A673 (cell line): ENCODE results near the gene NAA35. TPM values are rescaled to one million over a fixed set of nuclear protein-coding genes. Genes with fewer than 3 reads are reported as not detected.

Source experiments
- BruUV-seq: library from RNA; stranded (reverse); fragments of 400-500 nt; replicated peaks from 2 replicates; lab custom pipeline; 2021; lab: Mats Ljungman, UMichigan
- CTCF ChIA-PET: fragments of 300-600 bp; sonication (Branson Sonifier 250); formaldehyde crosslinking; loops from one replicate; lab custom pipeline; 2022; ENCODE audit warnings: antibody characterized with exemption; lab: Charles Lee
- POLR2A ChIA-PET: fragments of 300-600 bp; sonication (Branson Sonifier 250); formaldehyde crosslinking; loops from one replicate; lab custom pipeline; 2022; ENCODE audit warnings: antibody characterized with exemption; ENCODE audit not compliant: low non-redundant PET; lab: Charles Lee
- DNase-seq: peaks from one replicate; pipeline ENCODE4 v3.0.0-alpha.2; 2015; ENCODE audit warnings: low spot score
- H3K27ac ChIP-seq: fragments of 200-600 bp; sonication (generic); 2 replicates; pipeline ENCODE4 v1.5.1; 2016; ENCODE audit warnings: mixed run types, low read depth, mild to moderate bottlenecking, mixed read lengths, antibody characterized with exemption, low read length; ENCODE audit not compliant: poor library complexity, severe bottlenecking
- H3K27me3 ChIP-seq: fragments of 200-600 bp; sonication (generic); replicated peaks from 2 replicates; pipeline ENCODE4 v1.6.1; 2017; ENCODE audit warnings: mixed run types, low read depth, mild to moderate bottlenecking, mixed read lengths, antibody characterized with exemption, low read length; ENCODE audit not compliant: insufficient read depth, poor library complexity
- H3K36me3 ChIP-seq: fragments of 200-600 bp; sonication (generic); 2 replicates; pipeline ENCODE4 v1.6.1; 2016; ENCODE audit warnings: mixed run types, mild to moderate bottlenecking, mixed read lengths, antibody characterized with exemption, low read length; ENCODE audit not compliant: insufficient read depth, poor library complexity, severe bottlenecking
- H3K4me1 ChIP-seq: fragments of 200-600 bp; sonication (generic); 2 replicates; pipeline ENCODE4 v1.6.1; 2017; ENCODE audit warnings: mixed run types, mild to moderate bottlenecking, mixed read lengths, antibody characterized with exemption, low read length; ENCODE audit not compliant: insufficient read depth, poor library complexity, severe bottlenecking
- H3K4me3 ChIP-seq: fragments of 200-600 bp; sonication (generic); 2 replicates; pipeline ENCODE4 v1.5.1; 2016; ENCODE audit warnings: low read depth, mixed run types, mild to moderate bottlenecking, mixed read lengths, low read length; ENCODE audit not compliant: poor library complexity, severe bottlenecking
- H3K9me3 ChIP-seq: fragments of 200-600 bp; sonication (generic); 2 replicates; pipeline ENCODE4 v1.6.1; 2016; ENCODE audit warnings: mixed run types, low read depth, mild to moderate bottlenecking, mixed read lengths, antibody characterized with exemption, low read length; ENCODE audit not compliant: poor library complexity, severe bottlenecking
- EZH2 ChIP-seq: fragments of 200-600 bp; sonication (generic); IDR thresholded peaks from 2 replicates; pipeline ENCODE4 v1.6.1; 2017; ENCODE audit warnings: borderline replicate concordance, low read depth, mild to moderate bottlenecking, mixed read lengths, antibody characterized with exemption, low read length; ENCODE audit not compliant: poor library complexity, severe bottlenecking
- intact Hi-C: fragments of 100-400 bp; cut with micrococcal nuclease; formaldehyde crosslinking; loops from one replicate; pipeline ENCODE4 v1.10.0; 2022; ENCODE audit not compliant: unreplicated experiment
- total RNA-seq: library from RNA; stranded (reverse); gene quantifications from 2 replicates; pipeline ENCODE4 v1.2.3, GENCODE V29; 2021
- TF ChIP-seq, protein P1 (sequence below): fragments of 300-800, 200-600 bp; sonication (generic); conservative IDR thresholded peaks from 2 replicates; pipeline ENCODE4 v1.5.1; 2017; ENCODE audit warnings: low read depth, mild to moderate bottlenecking, antibody characterized with exemption, low read length, moderate library complexity, mixed read lengths

Gene NAA35
- total RNA-seq, 1 experiment from 2014 or later, result 28.4 TPM

DNA sequence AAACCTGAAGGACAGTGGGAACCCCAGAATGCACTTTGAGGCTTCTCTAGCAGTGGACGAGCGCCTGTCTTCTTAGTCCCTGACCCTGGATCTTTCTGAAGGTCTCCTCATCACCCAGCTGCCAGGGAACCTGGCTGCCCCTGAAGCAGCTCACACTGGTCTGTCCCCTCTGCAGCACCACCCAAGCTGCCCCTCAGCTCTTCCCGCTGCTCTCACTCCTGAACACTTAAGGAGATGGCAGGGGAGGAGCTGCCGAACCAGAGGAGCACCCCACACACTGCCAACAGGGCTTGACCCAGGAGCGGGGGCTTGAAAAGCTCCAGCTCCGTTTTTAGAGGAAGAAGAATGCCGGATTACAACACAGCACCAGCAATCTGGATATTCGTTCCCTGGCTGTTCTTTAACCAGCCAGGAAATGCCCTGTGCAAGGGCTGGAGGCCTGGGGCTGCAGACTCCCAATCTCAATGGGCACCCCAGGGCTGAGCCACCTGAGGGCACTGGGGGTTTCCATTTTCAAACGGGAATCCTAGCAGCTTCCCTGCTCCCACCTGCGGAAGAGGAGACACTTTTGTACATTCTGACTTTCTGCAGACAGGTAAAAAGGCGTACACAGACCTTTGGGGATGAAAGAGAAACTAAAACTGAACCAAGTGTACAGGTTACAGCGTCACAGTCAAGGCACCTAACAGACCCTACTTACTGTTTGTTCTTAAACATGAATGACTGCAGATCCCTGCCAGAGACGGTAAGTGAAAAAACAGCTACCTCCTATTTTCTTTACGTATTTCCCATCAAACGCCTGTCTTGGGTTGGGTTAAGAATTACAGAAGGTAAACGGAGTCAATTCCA, 122.1 kb downstream of the NAA35 start:
- H3K27ac ChIP-seq, result no peak overlapping the region
- ChIA-PET POLR2A (no interaction called here), CTCF (interaction anchor here (0.6 kb wide), 1 partner anchor 116 kb away, joined by 3 read pairs; no protein-coding TSS in a partner anchor)
- no peak for DNase-seq
- no peaks in the 10 kb centered on the region for H3K9me3 ChIP-seq
- no peak for TF ChIP-seq EZH2
- TF ChIP-seq, protein P1, sequence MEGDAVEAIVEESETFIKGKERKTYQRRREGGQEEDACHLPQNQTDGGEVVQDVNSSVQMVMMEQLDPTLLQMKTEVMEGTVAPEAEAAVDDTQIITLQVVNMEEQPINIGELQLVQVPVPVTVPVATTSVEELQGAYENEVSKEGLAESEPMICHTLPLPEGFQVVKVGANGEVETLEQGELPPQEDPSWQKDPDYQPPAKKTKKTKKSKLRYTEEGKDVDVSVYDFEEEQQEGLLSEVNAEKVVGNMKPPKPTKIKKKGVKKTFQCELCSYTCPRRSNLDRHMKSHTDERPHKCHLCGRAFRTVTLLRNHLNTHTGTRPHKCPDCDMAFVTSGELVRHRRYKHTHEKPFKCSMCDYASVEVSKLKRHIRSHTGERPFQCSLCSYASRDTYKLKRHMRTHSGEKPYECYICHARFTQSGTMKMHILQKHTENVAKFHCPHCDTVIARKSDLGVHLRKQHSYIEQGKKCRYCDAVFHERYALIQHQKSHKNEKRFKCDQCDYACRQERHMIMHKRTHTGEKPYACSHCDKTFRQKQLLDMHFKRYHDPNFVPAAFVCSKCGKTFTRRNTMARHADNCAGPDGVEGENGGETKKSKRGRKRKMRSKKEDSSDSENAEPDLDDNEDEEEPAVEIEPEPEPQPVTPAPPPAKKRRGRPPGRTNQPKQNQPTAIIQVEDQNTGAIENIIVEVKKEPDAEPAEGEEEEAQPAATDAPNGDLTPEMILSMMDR, result no peak
- no peak overlapping the region for H3K4me3 ChIP-seq
- no peaks in the 10 kb centered on the region for H3K27me3 ChIP-seq
- H3K4me1 ChIP-seq, result no peaks in the 10 kb centered on the region
- BruUV-seq, result no TSS peak
- intact Hi-C loops, result no loop called here
- peaks cover 3% of the 10 kb centered on the region for H3K36me3 ChIP-seq

DNA sequence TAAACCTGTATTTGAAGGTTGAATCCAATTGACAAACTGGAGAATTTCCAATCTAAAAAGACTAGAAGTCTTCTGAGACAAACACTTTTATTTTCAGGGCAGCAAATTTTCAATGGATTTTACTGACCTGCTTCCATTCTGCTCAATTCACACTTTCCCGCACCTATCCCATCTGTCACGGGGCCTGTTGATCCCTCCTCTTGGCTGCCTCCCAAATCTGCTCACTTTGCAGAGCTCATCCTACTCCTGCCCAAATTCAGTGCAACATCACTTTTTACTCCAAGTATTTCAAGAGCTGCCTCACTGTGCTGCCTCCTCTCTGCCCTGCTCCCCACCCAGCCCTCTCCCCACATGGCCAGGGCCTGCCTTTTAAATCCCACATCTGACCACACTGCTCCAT, 123.3 kb downstream of the NAA35 start:
- Histone ChIP-seq H3K9me3 (no peaks in the 10 kb centered on the region), H3K36me3 (peaks cover 3% of the 10 kb centered on the region), H3K4me1 (peaks cover 2% of the 10 kb centered on the region), H3K27me3 (no peaks in the 10 kb centered on the region), H3K4me3 (no peak overlapping the region), H3K27ac (no peak overlapping the region)
- no TSS peak for BruUV-seq
- ChIA-PET POLR2A (no interaction called here), CTCF (no interaction called here)
- no peak for TF ChIP-seq EZH2
- TF ChIP-seq, protein P1, result no peak
- intact Hi-C loops, result no loop called here
- no peak for DNase-seq

DNA sequence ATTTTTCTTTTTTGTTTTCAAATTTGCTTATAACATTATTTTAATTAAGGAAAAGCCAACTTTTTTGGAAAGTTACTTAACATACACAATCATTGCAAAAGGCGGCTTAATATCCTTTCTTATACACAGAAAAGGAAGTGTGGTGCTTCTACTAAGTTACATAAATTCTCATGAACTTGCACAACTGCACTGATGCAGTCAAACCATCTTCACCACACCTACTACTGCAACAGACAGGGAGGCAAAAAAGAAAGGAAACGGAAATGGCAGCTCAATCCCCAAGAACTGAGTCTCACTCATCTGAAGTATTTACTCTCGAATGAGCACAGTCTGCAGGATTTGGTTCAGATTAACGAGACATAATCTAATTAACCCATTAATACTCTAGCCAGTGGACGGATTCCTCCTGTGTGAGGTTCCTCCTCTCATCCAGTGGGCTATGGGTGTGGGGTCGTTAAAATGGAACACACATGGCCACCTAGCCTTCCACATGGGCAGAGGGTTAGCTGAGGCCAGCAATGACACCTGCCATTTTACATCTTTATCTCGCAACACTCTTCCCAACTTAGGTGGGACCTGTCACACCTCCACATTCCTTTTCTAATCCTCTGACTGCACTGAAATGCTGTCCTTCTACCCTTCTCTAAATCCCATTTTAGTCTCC, 128.4 kb downstream of the NAA35 start:
- Histone ChIP-seq H3K36me3 (peaks cover 3% of the 10 kb centered on the region), H3K27me3 (no peaks in the 10 kb centered on the region), H3K4me3 (no peak overlapping the region), H3K4me1 (peaks cover 5% of the 10 kb centered on the region), H3K9me3 (no peaks in the 10 kb centered on the region), H3K27ac (no peak overlapping the region)
- BruUV-seq, result no TSS peak
- intact Hi-C loops, result no loop called here
- POLR2A ChIA-PET, result no interaction called here
- CTCF ChIA-PET, result no interaction called here
- TF ChIP-seq EZH2, result no peak
- TF ChIP-seq, protein P1, result no peak
- DNase-seq, result no peak

Other genes with a start within 250 kb of the NAA35 start
- gene AGTPBP1, start 199.2 kb upstream of the NAA35 start, total RNA-seq, result 24.7 and 27.4 TPM in 2 replicates
- 84.2 and 86.1 TPM in 2 replicates for gene GOLM1, start 158.4 kb downstream of the NAA35 start, total RNA-seq